ENCODE data around the gene ABTB2.

GRCh38 chr11:34328632-34328910 is 29.2 kb downstream of the ABTB2 start:
- no peak for TF ChIP-seq EZH2 (IDR thresholded peaks at IDR 0.05; ENCODE audit: insufficient read depth, poor library complexity, severe bottlenecking)
- TF ChIP-seq EZH2phosphoT487 (IDR thresholded peaks at IDR 0.05; ENCODE audit: insufficient read depth, low read depth): no peak

Data from GM23248 (cell line).